ENCODE measurements around the gene VPS8. TPM values are rescaled to one million over a fixed set of nuclear protein-coding genes. Genes with fewer than 3 reads are reported as not detected.
"Not testable (repeated sequence)": the region's sequence is repeated elsewhere in the genome, so short reads cannot be mapped to it uniquely, and the experiment has no call there.

The VPS8 gene
- total RNA-seq, 4 donors from 2014 or later = 46.3 to 76.9 (median 59.3) TPM

GRCh38 chr3:184949251-184949965 is 137.4 kb downstream of the VPS8 start:
- H3K27me3 ChIP-seq = no peaks in the 10 kb centered on the region
- peaks cover 0 to 45% (median 0%) of the 10 kb centered on the region in 3 donors for H3K36me3 ChIP-seq
- 80 to 85% methylated on average over 4 of the region's 4 CpGs for WGBS, 2 donors
- H3K9me3 ChIP-seq = no peaks in the 10 kb centered on the region
- no peaks in the 10 kb centered on the region for H3K4me1 ChIP-seq
- DNase-seq (ENCODE audit: low spot score in 2 of 2) = no peak
- H3K27ac ChIP-seq = no peak overlapping the region
- TF ChIP-seq EP300 (IDR thresholded peaks at IDR 0.05) (no peak), POLR2A (IDR thresholded peaks at IDR 0.05) (no peak)
- no peak overlapping the region for H3K4me3 ChIP-seq

- H3K4me1 ChIP-seq; H3K4me3 ChIP-seq; H3K27ac ChIP-seq; H3K9me3 ChIP-seq; DNase-seq (ENCODE audit: low spot score in 2 of 2); H3K27me3 ChIP-seq: not testable (repeated sequence)
- peaks cover 0 to 43% (median 0%) of the 10 kb centered on the region in 3 donors for H3K36me3 ChIP-seq
- 56 to 61% methylated on average over 1 of the region's 1 CpG for WGBS, 2 donors
Observed at GRCh38 chr3:184950816-184951215, 138.8 kb downstream of the VPS8 start.

- H3K36me3 ChIP-seq = peaks cover 0 to 41% (median 0%) of the 10 kb centered on the region in 3 donors
- no peak for DNase-seq (ENCODE audit: low spot score in 2 of 2)
- no peaks in the 10 kb centered on the region for H3K4me1 ChIP-seq
- H3K9me3 ChIP-seq = no peaks in the 10 kb centered on the region
- H3K27ac ChIP-seq = no peak overlapping the region
- H3K27me3 ChIP-seq = no peaks in the 10 kb centered on the region
- 87% methylated on average over 3 of the region's 3 CpGs for WGBS, 2 donors
- TF ChIP-seq CTCF (IDR thresholded peaks at IDR 0.05) (no peak), EP300 (IDR thresholded peaks at IDR 0.05) (no peak), POLR2A (IDR thresholded peaks at IDR 0.05) (no peak)
- H3K4me3 ChIP-seq = no peak overlapping the region
Observed at GRCh38 chr3:184952671-184953070, 140.7 kb downstream of the VPS8 start.

DNA sequence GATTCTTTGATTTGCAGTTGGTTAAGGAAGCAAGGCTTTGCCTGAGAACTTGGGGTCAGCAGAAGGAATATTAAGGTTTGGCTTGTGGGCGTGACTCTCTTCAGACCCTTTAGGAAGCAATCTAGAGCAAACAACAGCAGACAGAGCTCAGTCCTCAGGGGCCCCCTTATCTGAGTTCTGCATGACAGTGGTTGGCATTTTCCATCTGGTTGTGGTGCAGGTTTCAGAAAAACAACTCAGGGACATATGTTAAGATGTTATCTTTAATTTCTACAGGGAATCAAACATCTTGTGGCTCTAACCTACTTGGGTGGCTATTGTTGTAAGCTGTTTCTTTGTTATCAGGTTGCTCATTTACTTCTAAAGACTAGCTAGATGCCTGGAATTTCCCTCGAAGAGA is 141.4 kb downstream of the VPS8 start:
- Histone ChIP-seq H3K4me3 (no peak overlapping the region), H3K27me3 (no peaks in the 10 kb centered on the region), H3K36me3 (peaks cover 0 to 48% (median 0%) of the 10 kb centered on the region in 3 donors), H3K4me1 (no peaks in the 10 kb centered on the region), H3K27ac (no peak overlapping the region), H3K9me3 (no peaks in the 10 kb centered on the region)
- 66 to 83% methylated on average over 2 of the region's 2 CpGs for WGBS, 2 donors
- no peak for DNase-seq (ENCODE audit: low spot score in 2 of 2)
- TF ChIP-seq POLR2A (IDR thresholded peaks at IDR 0.05) = no peak
- TF ChIP-seq EP300 (IDR thresholded peaks at IDR 0.05) = no peak
- no peak for TF ChIP-seq CTCF (IDR thresholded peaks at IDR 0.05)

DNA sequence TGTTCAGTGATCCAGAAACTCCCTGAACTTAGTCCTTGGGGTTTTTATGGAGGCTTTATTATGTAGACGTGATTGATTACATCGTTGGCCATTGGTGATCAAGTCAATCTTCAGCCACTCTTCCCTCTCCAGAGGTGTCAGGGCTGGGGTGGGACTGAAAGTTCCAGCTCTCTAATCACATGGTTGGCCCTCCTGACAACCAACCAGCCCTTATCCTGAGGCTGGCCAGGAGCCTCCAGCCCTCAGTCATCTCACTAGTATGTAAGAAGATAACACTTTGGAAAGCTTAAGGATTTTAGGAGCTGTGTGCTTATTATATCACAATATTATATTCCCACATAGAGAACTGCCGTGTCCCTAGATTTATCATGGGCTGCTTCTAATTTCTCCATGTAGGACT is 142.3 kb downstream of the VPS8 start:
- H3K9me3 ChIP-seq = no peaks in the 10 kb centered on the region
- 79 to 98% methylated on average over 3 of the region's 3 CpGs for WGBS, 2 donors
- H3K27me3 ChIP-seq = no peaks in the 10 kb centered on the region
- H3K27ac ChIP-seq = no peak overlapping the region
- TF ChIP-seq EP300 (IDR thresholded peaks at IDR 0.05) (no peak), CTCF (IDR thresholded peaks at IDR 0.05) (no peak), POLR2A (IDR thresholded peaks at IDR 0.05) (no peak)
- H3K36me3 ChIP-seq = peaks cover 0 to 56% (median 0%) of the 10 kb centered on the region in 3 donors
- H3K4me3 ChIP-seq = no peak overlapping the region
- no peaks in the 10 kb centered on the region for H3K4me1 ChIP-seq
- no peak for DNase-seq (ENCODE audit: low spot score in 2 of 2)

DNA sequence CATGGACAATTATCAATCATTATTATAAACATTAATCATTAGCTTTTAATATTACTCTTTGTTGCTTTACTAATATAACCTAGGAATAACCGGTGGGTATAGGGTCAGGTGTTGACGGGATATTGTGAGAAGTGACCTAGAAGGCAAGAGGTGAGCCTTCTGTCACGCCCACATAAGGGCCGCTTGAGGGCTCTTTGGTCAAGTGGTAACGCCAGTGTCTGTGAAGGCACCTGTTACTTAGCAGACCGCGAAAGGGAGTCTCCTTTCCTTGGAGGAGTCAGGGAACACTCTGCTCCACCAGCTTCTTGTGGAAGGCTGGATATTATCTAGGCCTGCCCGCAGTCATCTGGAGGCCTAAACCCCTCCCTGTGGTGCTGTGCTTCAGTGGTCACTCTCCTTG is 142.9 kb downstream of the VPS8 start:
- DNase-seq (ENCODE audit: low spot score in 2 of 2); H3K27ac ChIP-seq; H3K27me3 ChIP-seq; H3K4me3 ChIP-seq; H3K4me1 ChIP-seq; H3K9me3 ChIP-seq: not testable (repeated sequence)
- H3K36me3 ChIP-seq = peaks cover 0 to 58% (median 0%) of the 10 kb centered on the region in 3 donors
- 96 to 97% methylated on average over 8 of the region's 8 CpGs for WGBS, 2 donors
